ENCODE results near the gene KRTAP15-1.

The KRTAP15-1 gene

DNA sequence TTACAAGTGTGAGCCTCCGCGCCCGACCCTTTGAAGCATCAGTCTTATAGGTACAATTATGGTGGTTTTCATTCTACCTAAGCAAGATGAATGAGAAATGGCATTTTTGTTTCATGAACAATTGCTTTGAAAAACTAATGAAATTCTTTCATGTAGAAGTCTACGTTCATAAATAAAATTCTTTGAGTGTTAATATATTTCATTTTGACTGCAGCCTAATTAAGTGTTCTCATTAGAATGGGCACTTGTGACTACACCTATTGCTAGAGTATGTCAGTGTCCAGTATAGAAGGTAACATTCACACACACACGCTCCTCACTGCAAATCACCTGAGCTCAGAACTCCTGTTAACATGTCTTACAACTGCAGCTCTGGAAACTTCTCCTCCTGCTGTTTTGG is at the start of gene KRTAP15-1:
KRTAP15-1 (plus strand) TSS at position 301 of the 400 bp plus-strand sequence; CDS start at position 354, 53 bp downstream.
- DNase-seq = no peak

DNA sequence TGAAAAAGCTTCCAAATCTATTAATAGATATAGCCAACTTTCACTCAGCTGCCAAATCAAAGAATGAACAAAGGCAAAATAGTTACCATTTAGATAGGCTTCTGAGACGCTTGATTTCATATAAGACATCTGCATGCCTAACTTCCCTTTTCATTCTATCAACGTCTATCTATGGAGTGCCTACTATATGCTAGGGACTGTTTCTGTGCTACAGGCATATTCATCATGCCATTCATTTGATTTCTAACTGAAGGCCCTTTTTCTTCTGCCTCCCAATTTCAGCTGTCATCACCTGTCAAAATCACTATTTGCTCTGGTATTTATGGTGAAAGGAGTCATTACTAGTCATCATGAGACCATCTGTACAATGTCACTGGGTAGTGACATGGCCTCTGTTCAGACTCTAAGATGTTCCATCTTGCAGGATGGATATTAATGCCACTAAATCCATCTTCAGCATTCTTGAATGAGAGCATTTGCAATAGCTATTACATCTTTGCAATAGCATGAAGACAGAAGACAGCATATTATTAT is 48.5 kb upstream of the KRTAP15-1 start:
- no peak for DNase-seq

DNA sequence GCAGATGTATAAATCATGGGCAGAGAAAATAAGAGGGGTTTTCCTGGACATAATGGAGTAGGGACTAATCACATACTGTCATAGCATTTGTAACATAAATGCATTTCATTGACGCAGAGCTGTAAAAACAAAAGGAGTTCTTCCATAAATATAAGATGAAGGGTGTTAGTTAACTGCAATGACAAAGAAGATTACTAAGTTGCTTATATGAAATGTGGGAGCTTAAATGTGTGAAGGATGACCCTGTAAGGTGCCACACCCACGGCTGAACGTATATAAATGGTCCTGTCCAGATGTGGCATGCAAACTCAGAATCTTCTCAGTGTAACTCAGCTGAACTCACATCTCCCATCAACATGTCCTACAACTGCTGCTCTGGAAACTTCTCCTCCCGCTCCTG is 44.3 kb upstream of the KRTAP15-1 start, which contains the start of gene KRTAP13-1:
KRTAP13-1 (plus strand) TSS at position 301 of the 400 bp plus-strand sequence; CDS start at position 357, 56 bp downstream.
- no peak for DNase-seq

- DNase-seq = no peak
These were observed 31.1 kb upstream of the KRTAP15-1 start for GRCh38 chr21:30408782-30409494.

GRCh38 chr21:30415993-30416392 is 24.1 kb upstream of the KRTAP15-1 start:
- no peak for DNase-seq

- DNase-seq = no peak
These were observed 14.2 kb upstream of the KRTAP15-1 start, which contains the start of gene KRTAP13-3 for GRCh38 chr21:30425826-30426225. Gene KRTAP13-3 (minus strand): TSS chr21:30425926. CDS start chr21:30425912, 14 bp downstream.

DNA sequence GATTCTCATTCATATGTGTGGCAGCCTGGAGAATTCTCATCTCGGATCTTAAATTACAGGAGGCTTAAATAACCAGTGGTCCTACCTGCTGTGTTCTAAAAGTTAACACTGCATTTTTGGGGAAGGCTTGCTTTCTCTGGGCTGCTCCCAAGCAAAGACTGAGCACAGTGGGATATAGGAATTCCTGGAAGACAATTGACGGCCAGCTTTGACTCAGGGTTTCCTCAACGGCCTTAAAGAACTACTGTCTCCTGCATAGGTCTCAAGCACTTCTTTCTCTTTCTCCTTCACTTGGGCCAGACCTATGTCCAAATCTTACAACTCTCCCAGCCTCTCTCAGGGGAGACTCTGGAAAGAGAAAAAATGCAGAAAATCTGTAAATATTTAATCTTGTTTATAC is 13.3 kb upstream of the KRTAP15-1 start:
- DNase-seq = no peak

DNA sequence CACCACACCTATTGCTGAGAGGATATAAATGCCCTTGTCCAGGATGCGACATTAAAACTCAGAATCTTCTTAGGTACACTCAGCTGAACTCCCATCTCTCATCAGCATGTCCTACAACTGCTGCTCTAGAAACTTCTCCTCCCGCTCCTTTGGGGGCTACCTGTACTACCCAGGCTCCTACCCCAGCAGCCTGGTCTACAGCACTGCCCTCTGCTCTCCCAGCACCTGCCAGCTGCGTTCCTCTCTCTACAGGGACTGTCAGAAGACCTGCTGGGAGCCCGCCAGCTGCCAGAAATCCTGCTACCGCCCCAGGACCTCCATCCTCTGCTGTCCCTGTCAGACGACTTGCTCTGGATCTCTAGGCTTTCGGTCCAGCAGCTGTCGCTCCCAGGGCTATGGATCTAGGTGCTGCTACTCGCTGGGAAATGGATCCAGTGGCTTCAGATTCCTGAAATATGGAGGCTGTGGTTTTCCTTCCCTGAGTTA is 9.9 kb upstream of the KRTAP15-1 start, which contains the start of gene KRTAP13-4:
KRTAP13-4 (plus strand) TSS at position 51 of the 486 bp plus-strand sequence; CDS start at position 107, 56 bp downstream.
- no peak for DNase-seq

DNA sequence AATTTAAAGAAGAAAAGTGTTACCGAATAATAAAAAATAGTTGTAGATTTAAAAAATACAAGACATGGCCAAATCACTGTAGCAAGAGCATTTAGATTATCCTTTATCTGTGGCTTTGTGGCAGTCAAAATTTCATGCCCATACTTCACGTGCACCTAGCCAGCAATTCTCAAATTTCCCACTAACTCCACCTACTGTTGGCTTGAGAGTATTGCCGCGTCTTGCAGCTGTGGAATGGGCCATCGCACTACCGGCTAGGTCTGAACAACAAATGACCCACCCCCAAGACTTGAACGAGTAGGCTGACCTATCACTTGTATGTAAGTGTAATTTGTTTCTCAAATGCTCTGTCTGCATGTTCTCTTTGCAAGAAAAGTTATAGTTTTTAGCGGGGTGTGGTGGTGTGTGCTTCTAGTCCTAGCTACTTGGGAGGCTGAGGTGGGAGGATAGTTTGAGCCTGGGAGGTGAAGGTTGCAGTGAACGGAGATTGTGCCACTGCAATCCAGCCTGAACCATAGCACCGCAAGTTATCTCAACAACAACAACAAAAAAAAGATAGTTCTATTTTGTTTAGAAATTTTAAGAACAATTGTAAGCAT is 5.9 kb upstream of the KRTAP15-1 start:
- no peak for DNase-seq

DNA sequence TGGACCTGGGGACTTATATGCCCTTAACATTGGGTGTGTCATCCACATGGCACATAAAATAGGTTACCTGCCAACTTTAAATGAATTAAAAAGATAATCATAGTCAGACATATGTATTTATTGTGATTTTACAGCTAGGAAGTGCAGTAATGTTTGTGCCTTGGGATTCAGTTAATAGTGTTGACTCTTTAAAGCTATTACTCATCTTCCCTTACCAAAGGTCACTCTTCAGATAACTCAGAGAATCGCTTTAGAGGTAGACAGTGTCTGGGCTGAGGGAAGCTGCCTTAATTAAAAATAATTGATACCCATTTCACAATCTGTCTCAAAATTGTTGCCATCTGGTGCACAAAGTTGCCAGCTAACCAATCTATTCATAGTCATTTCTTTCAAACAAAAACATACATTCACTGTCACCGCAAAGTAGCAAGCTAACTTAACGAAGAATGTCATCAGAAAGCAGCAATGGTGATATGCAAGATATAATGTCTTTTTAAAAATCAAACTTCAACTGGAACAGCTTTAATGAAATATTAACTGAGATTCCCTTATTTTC is 3.0 kb upstream of the KRTAP15-1 start:
- DNase-seq = no peak

- DNase-seq = no peak
These were observed 3.2 kb downstream of the KRTAP15-1 start for GRCh38 chr21:30443226-30443625.

DNA sequence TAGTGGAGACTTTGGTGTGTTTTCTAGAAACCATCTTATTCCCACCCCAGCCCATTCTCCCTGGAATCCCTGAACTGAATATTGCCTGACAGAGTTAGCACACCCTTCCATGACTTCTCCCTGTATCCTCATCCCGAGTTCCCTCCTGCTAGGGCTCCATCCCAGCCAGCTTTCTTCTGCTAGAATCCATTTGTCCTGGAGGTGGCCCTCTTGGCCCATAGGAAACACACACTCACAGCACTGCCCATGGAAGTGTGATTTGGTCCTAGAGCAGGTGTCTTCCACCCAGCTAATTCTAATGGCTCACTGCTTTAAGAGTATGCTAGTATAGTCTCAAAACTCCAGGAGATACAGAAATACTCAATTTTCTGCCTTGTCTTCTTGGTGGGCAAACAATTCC is 4.1 kb downstream of the KRTAP15-1 start:
- no peak for DNase-seq

- DNase-seq = no peak
These were observed 7.0 kb downstream of the KRTAP15-1 start for GRCh38 chr21:30447056-30447455.

DNA sequence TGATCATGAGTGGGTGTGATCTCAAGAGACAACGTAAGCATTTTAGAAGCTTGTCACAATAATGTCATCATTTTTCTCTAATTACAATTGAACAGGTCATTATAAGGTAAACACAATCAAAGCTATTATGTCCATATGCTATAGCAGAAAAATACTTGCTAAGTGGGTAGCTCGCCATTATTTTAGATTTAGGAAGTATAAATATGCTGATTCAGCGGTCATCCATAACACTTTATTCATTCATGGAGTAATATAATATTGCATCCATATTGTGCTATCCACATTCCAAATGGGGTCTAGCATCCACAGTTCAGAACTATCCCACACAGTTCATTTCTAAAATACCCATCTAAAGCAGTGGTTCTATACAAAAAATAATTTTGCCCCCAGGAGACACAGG is 8.4 kb downstream of the KRTAP15-1 start:
- no peak for DNase-seq

DNA sequence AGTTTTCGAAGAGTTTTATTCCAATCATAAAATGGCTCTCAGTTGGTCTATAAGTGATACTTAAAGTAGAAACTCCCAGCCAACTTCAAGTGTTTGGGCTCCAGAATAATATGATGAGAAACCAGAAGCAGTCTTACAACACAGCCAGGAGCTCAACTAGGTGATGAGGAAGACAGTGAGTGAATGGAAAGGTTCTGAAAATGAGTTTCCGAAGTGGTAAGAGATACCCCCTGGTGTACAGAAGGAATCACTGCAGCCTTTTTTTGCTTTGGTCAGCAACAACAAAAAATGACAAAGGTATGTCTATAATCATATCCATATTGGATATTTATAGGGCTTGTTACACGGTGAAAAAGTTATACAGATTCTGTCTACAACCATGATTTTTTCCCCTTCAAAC is 23.6 kb downstream of the KRTAP15-1 start:
- no peak for DNase-seq

- no peak for DNase-seq
These were observed 29.0 kb downstream of the KRTAP15-1 start for GRCh38 chr21:30468900-30469714.

GRCh38 chr21:30478004-30478403 is 37.9 kb downstream of the KRTAP15-1 start:
- DNase-seq = no peak

DNA sequence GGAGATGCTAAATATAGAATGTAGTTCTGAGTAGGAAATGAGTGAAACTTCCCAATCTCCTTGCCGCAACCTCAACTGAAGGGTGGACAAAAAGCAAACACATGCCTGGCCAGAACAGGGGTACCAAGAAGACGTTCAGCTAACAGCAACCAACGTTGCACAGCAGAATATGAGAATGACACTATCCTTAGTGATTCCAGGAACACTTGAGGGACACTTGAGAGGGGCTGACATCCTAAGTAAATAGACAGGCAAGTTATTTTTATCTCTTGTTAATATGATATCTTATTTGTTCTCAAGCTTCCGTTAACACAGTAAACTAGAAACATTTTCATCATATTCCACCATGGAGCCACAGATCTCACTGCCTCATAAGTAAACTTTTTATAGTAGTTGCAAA is 39.2 kb downstream of the KRTAP15-1 start:
- no peak for DNase-seq

GRCh38 chr21:30480145-30480544 is 40.1 kb downstream of the KRTAP15-1 start, which contains the start of gene KRTAP19-1:
Gene KRTAP19-1 (minus strand): TSS chr21:30480367. CDS start chr21:30480317, 50 bp downstream.
- no peak for DNase-seq

DNA sequence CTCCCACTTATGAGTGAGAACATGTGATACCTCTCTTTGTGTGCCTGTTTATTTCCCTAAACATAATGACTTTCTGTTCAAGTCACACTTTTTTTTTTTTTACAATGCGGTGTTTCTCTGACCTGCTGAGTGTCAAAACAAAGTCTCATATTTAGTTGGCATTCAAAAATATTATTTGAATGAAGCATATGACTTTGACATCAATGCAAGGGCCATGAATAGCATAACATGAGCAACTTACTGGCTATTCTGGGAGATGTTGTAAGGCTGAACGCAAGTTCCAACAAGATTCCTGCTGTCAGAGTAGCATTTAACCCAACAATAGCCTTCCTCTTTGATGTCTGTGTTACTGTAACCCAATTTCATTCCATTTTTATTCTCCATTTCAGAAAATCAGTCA is 42.1 kb downstream of the KRTAP15-1 start:
- no peak for DNase-seq

GRCh38 chr21:30486180-30486579 is 46.1 kb downstream of the KRTAP15-1 start:
- DNase-seq = no peak

GRCh38 chr21:30487336-30487735 is 47.3 kb downstream of the KRTAP15-1 start, which contains the start of gene KRTAP19-2:
Gene KRTAP19-2 (minus strand): TSS chr21:30487436. CDS start chr21:30487348, 88 bp downstream.
- no peak for DNase-seq
